Suppressor macrophage treated with lipopolysaccharide for 4 hours (primary cell): ENCODE data around the gene PRR13.
"Not testable (repeated sequence)": the region's sequence is repeated elsewhere in the genome, so short reads cannot be mapped to it uniquely, and the experiment has no call there.

Experiments
- DNase-seq: peaks from one replicate; pipeline ENCODE4 v3.0.0-alpha.2; 2020

PRR13 gene

GRCh38 chr12:53441040-53441833 is at the start of gene PRR13:
PRR13 (plus strand) TSS chr12:53441734; CDS start chr12:53442715, 981 bp downstream.
- peak; percentile 100 for DNase-seq

- DNase-seq, result no peak
These were observed 41.6 kb upstream of the PRR13 start for GRCh38 chr12:53399896-53400295.

GRCh38 chr12:53402351-53402750 is 39.2 kb upstream of the PRR13 start:
- DNase-seq, result not testable (repeated sequence)

- no peak for DNase-seq
These were observed 38.7 kb upstream of the PRR13 start for GRCh38 chr12:53402871-53403270.

- no peak for DNase-seq
These were observed 30.6 kb upstream of the PRR13 start for GRCh38 chr12:53410951-53411350.

GRCh38 chr12:53413485-53414204 is 27.9 kb upstream of the PRR13 start:
- DNase-seq, result no peak

- DNase-seq, result no peak
These were observed 26.6 kb upstream of the PRR13 start for GRCh38 chr12:53414756-53415417.

- DNase-seq, result peak; percentile 18
These were observed 25.7 kb upstream of the PRR13 start for GRCh38 chr12:53415752-53416389.

- DNase-seq, result peak; percentile 74
These were observed 24.2 kb upstream of the PRR13 start for GRCh38 chr12:53417291-53417816.

- DNase-seq, result no peak
These were observed 23.3 kb upstream of the PRR13 start for GRCh38 chr12:53418221-53418620.

GRCh38 chr12:53419756-53420155 is 21.8 kb upstream of the PRR13 start:
- no peak for DNase-seq

- DNase-seq, result not testable (repeated sequence)
These were observed 19.3 kb upstream of the PRR13 start for GRCh38 chr12:53422247-53422646.

GRCh38 chr12:53423597-53423996 is 17.9 kb upstream of the PRR13 start, which contains the start of gene AMHR2:
AMHR2 (plus strand) TSS chr12:53423855; CDS start chr12:53423935, 80 bp downstream.
- no peak for DNase-seq

GRCh38 chr12:53424626-53425514 is 16.7 kb upstream of the PRR13 start:
- DNase-seq, result no peak

GRCh38 chr12:53425515-53426150 is 15.9 kb upstream of the PRR13 start:
- DNase-seq, result no peak

GRCh38 chr12:53427905-53428594 is 13.5 kb upstream of the PRR13 start:
- no peak for DNase-seq

GRCh38 chr12:53428741-53429140 is 12.8 kb upstream of the PRR13 start:
- no peak for DNase-seq

- DNase-seq, result no peak
These were observed 11.4 kb upstream of the PRR13 start for GRCh38 chr12:53430116-53430515.

- no peak for DNase-seq
These were observed 10.3 kb upstream of the PRR13 start for GRCh38 chr12:53431187-53431586.

- not testable (repeated sequence) for DNase-seq
These were observed 6.2 kb upstream of the PRR13 start for GRCh38 chr12:53435326-53435725.

GRCh38 chr12:53439582-53439981 is 2.0 kb upstream of the PRR13 start:
- not testable (repeated sequence) for DNase-seq
